Measurements from ENCODE around the gene SLC22A31. TPM values are rescaled to one million over a fixed set of nuclear protein-coding genes. Genes with fewer than 3 reads are reported as not detected.

The SLC22A31 gene
- polyA plus RNA-seq, 5 donors = 0.48 to 3.1 (median 1.1) TPM

DNA sequence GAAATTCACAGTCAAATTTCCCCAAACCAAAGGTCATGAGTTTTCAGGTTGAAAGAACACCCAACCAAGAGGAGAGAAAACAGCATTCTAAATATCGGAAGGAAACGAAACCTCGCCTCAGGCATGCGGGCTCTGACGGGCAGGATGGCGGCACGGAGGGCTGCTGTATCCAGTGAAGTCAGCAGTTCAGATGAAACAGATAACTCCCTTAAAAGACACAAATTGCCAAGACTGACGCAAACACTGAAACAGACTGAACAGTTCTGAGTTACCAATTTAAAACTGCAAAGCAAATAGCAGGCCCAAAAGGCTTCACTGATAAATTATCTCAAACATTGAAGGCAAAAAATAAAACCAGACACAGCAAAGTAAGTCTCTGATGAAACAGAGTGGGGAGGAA, 49.4 kb downstream of the SLC22A31 start:
- DNase-seq = no peak

DNA sequence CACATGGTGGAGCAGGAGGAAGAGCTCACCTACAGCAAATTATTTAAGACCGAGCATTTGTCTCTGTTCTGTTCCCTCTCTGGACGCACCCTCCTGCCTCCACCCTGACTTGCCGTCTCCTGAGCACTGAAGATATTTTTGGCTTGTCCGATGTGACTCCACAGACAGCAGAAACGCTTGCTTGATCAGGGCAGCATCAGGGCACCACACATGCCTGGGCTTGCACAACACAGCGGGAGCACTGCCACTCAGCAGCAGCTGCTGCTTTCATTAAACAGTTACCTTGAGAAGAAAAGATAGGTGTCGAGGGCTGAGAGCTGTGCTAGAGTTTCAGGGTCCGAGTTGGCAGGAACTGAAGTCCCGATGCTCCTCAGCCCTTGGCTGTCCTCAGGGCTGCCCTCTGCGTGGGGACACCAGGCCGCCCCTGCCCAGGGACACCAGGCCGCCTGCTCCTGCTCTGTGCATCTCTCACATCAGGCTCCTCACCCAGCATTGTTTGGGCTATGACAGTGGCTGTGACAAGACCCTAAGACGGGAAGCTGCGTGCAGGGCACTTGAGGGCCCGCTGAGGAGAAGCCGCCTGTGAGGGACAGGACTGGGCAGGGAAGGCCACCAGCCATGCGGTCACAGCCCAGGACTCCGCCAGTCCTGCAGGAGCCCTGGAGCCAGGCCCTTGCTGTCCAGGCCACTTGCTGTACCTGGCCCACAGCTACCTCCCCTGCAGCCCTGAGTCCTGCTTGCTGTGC, 50.1 kb downstream of the SLC22A31 start:
- no peak for DNase-seq

DNA sequence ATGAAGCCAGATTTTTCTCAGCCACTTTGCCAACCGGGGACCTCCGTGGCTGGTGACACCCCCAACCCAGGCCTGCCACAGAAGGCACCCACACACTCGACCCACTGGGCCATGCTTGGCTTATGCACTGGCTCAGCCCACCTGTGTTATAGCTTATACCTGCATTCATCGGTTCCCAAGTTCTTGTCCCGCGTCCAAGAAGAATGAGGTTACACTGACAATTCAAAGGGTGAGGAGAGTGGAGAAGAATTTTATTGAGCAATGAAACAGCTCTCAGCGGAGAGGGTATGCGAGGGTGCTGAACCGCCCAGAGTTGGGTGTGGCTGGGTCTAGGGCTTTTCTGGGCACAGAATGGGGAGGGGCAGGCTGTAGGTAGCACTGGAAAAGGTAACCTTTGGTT, 51.0 kb downstream of the SLC22A31 start:
- no peak for DNase-seq

DNA sequence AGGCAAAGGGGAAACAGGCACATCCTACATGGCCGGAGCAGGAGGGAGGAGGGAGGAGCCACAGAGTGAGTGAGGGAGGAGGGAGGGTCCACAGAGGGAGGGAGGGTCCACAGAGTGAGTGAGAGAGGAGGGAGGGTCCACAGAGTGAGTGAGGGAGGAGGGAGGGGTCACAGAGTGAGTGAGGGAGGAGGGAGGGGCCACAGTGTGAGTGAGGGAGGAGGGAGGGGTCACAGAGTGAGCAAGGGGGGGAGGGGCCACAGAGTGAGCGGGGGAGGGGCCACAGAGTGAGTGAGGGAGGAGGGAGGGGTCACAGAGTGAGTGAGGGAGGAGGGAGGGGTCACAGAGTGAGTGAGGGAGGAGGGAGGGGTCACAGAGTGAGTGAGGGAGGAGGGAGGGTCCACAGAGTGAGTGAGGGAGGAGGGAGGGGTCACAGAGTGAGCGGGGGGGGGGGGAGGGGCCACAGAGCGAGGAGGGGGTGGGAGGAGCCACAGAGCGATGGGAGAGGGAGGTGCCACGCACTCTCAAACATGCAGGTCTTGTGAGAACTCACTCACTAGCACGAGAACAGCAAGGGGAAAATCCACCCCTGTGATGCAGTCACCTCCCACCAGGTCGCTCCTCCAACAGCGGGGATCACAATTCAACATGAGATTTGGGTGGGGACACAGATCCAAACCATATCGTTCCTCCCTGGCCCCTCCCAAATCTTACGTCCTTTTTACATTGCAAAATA, 53.1 kb downstream of the SLC22A31 start:
- no peak for DNase-seq

DNA sequence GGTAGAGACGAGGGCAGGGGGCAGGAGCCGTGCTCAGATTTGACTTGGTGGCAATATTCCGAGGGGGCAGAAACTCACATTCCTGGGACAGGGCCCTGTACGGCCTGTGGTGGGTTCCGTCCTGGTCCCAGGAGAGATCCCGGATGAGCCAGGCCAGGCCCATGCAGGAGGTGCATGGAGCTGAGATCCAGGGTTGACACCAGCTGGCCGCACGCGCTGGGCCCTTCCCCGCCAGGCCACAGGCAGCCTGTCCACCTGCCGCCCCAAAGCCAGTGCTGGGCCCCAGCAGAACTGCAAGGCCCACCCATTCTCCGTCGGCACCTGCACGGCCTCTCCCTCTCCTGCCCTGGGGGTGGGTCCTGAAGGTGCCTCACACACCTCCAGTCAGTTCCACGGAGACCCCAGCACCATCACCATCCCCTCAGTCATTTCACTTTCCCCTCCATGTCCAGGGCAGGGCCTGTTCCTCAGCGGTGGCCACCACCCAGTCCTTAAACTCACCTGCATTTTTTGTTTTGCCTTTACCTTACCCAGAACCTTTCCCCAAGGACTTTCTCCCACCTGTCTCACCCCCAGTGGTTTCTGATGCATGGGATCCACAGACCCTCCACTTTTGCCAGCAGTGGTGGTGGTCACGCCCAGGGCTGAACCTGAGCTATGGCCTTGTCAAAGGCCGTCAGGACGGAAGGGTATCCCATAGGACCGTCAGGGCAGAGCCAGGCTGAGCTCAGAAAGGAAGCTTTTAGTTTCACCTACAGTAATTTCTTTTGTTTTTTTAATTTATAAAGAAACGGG, 53.9 kb downstream of the SLC22A31 start:
- DNase-seq = no peak

Other genes starting within 250 kb of the SLC22A31 start
- 1 to 10 TPM; 3.6 to 9.0 (median 5.6) TPM for gene CBFA2T3, start 223.3 kb downstream of the SLC22A31 start, polyA plus RNA-seq (ENCODE audit: insufficient read depth in 1 of 5, insufficient read length in 5 of 5, low replicate concordance in 1 of 5)
- gene ACSF3, start 106.7 kb downstream of the SLC22A31 start, polyA plus RNA-seq (ENCODE audit: insufficient read depth in 1 of 5, insufficient read length in 5 of 5, low replicate concordance in 1 of 5) = 10 to 100 TPM; 27.9 to 36.5 (median 33.4) TPM
- gene CDH15, start 28.8 kb downstream of the SLC22A31 start, polyA plus RNA-seq (ENCODE audit: insufficient read depth in 1 of 5, insufficient read length in 5 of 5, low replicate concordance in 1 of 5) = 10 to 100 TPM in 1 of 5 donors, under 1 TPM in 4; 0.10 to 10.6 (median 0.37) TPM
- 1 to 10 TPM; 4.0 to 6.7 (median 4.1) TPM for gene ZNF778, start 17.2 kb upstream of the SLC22A31 start, polyA plus RNA-seq (ENCODE audit: insufficient read depth in 1 of 5, insufficient read length in 5 of 5, low replicate concordance in 1 of 5)